ENCODE data around the gene CDH26.

CDH26 gene

DNA sequence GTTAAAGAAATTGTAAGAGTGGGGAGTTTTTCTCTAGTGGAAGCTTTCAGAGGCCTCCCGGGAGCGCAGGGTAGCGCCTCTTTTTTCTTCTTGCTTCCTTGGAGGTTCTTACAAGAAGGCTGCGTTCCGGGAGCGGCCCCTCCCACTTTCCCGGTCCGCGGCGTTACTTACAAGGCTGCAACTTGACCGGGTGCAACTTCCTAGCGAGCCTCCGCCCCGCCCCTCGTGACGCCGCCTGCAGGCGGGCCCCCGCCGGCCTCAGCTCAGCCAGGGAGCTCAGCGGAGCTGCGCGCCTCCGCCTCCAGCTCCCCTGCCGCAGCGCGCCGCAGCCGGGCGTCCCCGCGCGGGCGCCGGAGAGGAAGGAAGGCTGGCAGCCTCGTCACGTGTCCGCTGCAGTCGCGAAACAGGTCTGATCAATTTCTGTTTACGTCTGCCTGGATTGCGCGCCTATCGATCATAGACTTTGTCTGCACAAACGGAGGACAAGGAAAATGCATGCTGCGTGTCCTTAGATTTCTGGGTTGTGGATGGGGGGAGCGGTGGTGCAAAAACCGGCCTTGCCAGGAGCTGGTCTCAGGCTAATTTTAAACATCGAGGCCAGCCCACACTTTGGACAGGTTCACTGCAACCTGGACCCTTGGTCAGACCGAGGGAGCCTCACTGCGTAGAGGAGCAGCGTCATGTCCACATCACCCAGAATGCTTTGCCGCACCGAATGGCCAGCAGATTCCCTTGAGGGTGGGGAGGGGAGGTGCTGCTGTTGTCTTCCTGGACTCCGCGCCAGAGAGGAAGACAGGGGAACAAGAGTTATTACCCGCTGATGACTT lies 17.9 kb upstream of the CDH26 start, which contains the start of the genes FAM217B and PPP1R3D:
TSS of gene FAM217B (plus strand) at position 261 of the 827 bp plus-strand sequence. CDS start 3,555 bp downstream, outside the sequence.
TSS of gene PPP1R3D (minus strand) at position 177 of the 827 bp plus-strand sequence. CDS start 374 bp downstream, outside the sequence.
- Histone ChIP-seq H4K20me1 (peaks cover 43% of the 10 kb centered on the region), H3K4me3 (peak within 1 kb of the TSS; percentile 85), H3K4me1 (peaks cover 48% of the 10 kb centered on the region), H3K4me2 (peak within 1 kb of the TSS; percentile 81), H3K27ac (peak within 1 kb of the TSS; percentile 80), H3K36me3 (peaks cover 31% of the 10 kb centered on the region), H3K9ac (peak within 1 kb of the TSS; percentile 84), H3K27me3 (no peaks in the 10 kb centered on the region), H3K9me3 (no peaks in the 10 kb centered on the region)
- no peak for TF ChIP-seq Cebpa-rat (IDR thresholded peaks at IDR 0.05)

DNA sequence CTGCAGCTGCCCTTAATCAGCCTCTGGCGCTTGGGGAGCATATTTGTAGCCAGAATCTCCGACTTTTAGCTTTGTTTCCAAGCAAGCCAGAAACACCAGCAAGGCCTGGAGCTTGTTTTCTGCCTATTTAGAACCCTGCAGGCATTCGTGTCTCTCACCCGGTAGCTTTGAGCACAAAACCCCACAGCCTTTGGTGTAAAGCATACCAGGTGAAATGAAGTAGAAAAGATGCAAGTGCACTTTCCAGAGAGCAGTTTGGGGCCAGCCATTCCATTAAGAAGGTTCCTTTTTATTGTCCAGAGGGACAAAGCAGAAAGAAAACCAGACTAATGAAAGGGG lies 17.3 kb upstream of the CDH26 start:
- peak overlapping the region; percentile 80 for H3K27ac ChIP-seq
- no peaks in the 10 kb centered on the region for H3K9me3 ChIP-seq
- H3K4me1 ChIP-seq, result peaks cover 48% of the 10 kb centered on the region

GRCh38 chr20:59942245-59942644 lies 16.0 kb upstream of the CDH26 start:
- Histone ChIP-seq H3K27ac (no peak overlapping the region), H3K27me3 (no peaks in the 10 kb centered on the region), H3K9me3 (no peaks in the 10 kb centered on the region), H3K4me2 (peak overlapping the region; percentile 81), H3K36me3 (peaks cover 29% of the 10 kb centered on the region), H3K4me1 (peaks cover 36% of the 10 kb centered on the region), H3K9ac (no peak overlapping the region), H4K20me1 (peaks cover 24% of the 10 kb centered on the region; the same call in 1 of the 2 replicates), H3K4me3 (no peak overlapping the region)
- TF ChIP-seq Cebpa-rat (IDR thresholded peaks at IDR 0.05), result no peak

More for the DNA sequence above, 17.3 kb upstream of the CDH26 start:
- Histone ChIP-seq H3K9ac (peak overlapping the region; percentile 84), H3K36me3 (peaks cover 30% of the 10 kb centered on the region), H4K20me1 (peaks cover 37% of the 10 kb centered on the region; the same call in 1 of the 2 replicates), H3K4me2 (peak overlapping the region; percentile 81), H3K4me3 (peak overlapping the region; percentile 85), H3K27me3 (no peaks in the 10 kb centered on the region)
- no peak for TF ChIP-seq Cebpa-rat (IDR thresholded peaks at IDR 0.05)

GRCh38 chr20:59944726-59945125 lies 13.5 kb upstream of the CDH26 start:
- Histone ChIP-seq H3K9ac (no peak overlapping the region), H3K27me3 (no peaks in the 10 kb centered on the region), H3K36me3 (peaks cover 29% of the 10 kb centered on the region), H4K20me1 (no peaks in the 10 kb centered on the region), H3K4me2 (no peak overlapping the region), H3K9me3 (no peaks in the 10 kb centered on the region), H3K27ac (no peak overlapping the region), H3K4me1 (peaks cover 19% of the 10 kb centered on the region), H3K4me3 (no peak overlapping the region)
- TF ChIP-seq Cebpa-rat (IDR thresholded peaks at IDR 0.05), result no peak

DNA sequence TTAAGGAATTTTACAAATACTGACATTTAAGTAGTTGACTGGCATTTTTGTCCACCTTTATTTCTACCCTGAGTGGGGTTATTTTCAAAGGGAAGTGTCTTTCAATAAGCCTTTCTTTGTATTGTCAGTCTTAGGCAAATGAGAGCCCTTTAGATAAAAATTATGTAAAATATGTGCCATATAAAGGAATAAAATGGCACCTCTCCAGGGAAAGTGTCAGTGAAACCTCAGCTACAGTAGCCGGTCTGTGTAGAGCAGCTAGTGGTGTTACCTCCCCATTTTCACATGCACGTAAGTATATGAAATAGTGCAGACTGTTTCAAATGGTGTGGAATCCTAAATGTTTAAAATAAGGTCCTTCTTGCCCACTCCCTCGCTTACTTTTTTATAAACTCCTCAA lies 13.0 kb upstream of the CDH26 start:
- Histone ChIP-seq H3K9ac (no peak overlapping the region), H3K9me3 (no peaks in the 10 kb centered on the region), H3K4me2 (no peak overlapping the region), H3K36me3 (peaks cover 29% of the 10 kb centered on the region), H3K4me3 (no peak overlapping the region), H3K27ac (no peak overlapping the region), H3K27me3 (no peaks in the 10 kb centered on the region), H3K4me1 (peaks cover 19% of the 10 kb centered on the region), H4K20me1 (no peaks in the 10 kb centered on the region)
- no peak for TF ChIP-seq Cebpa-rat (IDR thresholded peaks at IDR 0.05)

DNA sequence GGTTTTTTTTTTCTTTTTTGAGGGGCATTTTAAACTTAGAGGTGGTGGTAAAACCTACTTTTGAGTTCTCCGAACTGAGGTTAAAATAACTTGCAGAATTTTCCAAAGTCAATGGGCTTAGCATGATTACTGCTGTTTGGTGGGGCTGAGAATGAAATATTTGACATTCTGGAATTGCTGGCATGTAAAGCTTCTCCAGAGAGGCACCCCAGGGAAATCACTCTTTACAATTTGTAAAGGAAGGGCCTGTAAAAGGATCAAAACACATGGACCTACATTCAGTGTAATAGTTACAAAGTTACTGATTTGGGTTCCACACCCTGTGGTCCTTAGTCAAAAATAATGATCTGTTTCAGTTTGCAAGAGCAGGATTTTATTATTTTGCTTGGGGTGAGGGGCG lies 12.5 kb upstream of the CDH26 start:
- Histone ChIP-seq H3K4me2 (no peak overlapping the region), H3K4me3 (no peak overlapping the region), H3K27me3 (no peaks in the 10 kb centered on the region), H3K9me3 (no peaks in the 10 kb centered on the region), H3K4me1 (peaks cover 19% of the 10 kb centered on the region), H3K9ac (no peak overlapping the region), H3K27ac (no peak overlapping the region), H3K36me3 (peaks cover 29% of the 10 kb centered on the region), H4K20me1 (no peaks in the 10 kb centered on the region)
- no peak for TF ChIP-seq Cebpa-rat (IDR thresholded peaks at IDR 0.05)

GRCh38 chr20:59947376-59947775 lies 10.8 kb upstream of the CDH26 start:
- no peak overlapping the region for H3K27ac ChIP-seq
- peaks cover 7% of the 10 kb centered on the region for H3K4me1 ChIP-seq
- no peak for TF ChIP-seq Cebpa-rat (IDR thresholded peaks at IDR 0.05)
- H3K27me3 ChIP-seq, result no peaks in the 10 kb centered on the region
- no peak overlapping the region for H3K9ac ChIP-seq
- H3K4me2 ChIP-seq, result no peak overlapping the region
- H3K36me3 ChIP-seq, result peaks cover 29% of the 10 kb centered on the region
- no peaks in the 10 kb centered on the region for H3K9me3 ChIP-seq
- H4K20me1 ChIP-seq, result no peaks in the 10 kb centered on the region
- H3K4me3 ChIP-seq, result no peak overlapping the region

DNA sequence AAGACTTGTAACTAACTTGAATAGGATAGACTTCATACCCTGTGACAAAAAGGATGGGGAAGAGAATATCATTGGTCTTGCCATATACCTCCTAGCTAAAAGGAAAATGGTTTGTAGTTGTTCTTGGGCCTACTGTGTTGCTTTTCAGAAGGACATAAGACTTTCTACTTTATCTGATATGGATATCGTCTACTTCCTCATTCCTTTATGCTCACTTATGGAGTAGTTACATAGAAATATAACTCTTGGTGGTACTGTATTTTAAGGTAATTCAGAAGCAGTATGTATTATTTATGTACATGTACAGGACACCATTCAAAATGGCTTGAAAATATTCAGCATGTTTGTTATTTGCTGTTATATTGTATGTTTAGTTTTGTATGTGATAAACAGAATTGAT lies 10.0 kb upstream of the CDH26 start:
- no peaks in the 10 kb centered on the region for H4K20me1 ChIP-seq
- no peak overlapping the region for H3K4me2 ChIP-seq
- H3K9ac ChIP-seq, result no peak overlapping the region
- no peaks in the 10 kb centered on the region for H3K9me3 ChIP-seq
- no peaks in the 10 kb centered on the region for H3K27me3 ChIP-seq
- peaks cover 22% of the 10 kb centered on the region for H3K36me3 ChIP-seq
- H3K27ac ChIP-seq, result no peak overlapping the region
- H3K4me3 ChIP-seq, result no peak overlapping the region
- no peak for TF ChIP-seq Cebpa-rat (IDR thresholded peaks at IDR 0.05)
- peaks cover 7% of the 10 kb centered on the region for H3K4me1 ChIP-seq

DNA sequence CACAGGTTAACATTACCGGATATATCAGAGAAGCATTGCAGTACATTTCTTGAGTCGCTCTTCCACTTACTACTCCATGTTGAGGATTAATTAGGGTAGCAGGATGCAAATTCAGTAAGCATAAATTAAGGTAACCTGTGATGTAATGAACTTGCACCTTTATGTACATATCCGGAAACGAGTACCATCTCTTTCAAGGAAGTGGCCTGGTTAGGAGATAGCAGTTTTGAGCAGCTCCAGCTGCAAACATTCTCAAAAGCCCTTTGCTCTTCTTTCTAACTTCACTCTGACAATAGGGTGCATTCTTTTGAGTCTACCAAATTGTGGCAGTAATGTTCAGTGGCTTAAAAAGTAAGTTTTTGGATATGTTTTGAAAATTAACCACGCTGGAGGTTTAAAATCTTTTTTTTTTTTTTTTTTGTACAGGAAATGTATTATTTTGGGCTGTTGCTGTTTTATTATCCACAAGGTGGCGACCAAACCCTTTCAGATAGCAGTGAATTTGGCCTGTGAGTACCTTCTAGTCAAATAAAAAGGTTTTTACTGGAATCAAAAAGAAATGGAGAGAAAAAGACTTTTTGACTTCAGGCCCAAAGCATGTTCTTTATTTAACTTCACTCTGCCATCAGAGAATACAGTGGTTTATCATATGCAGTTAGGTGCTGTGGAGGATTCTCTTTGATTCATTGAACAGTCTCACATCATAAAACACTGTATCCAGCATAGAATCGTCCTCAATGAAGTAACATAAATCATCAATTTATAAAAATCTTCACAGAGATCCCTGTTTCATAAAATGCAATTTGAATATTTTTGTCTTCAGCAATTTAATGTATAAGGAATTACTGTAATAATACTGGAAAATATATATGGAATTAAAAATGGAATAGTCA lies 9.1 kb upstream of the CDH26 start:
- peaks cover 7% of the 10 kb centered on the region for H3K4me1 ChIP-seq
- H3K27me3 ChIP-seq, result no peaks in the 10 kb centered on the region
- TF ChIP-seq Cebpa-rat (IDR thresholded peaks at IDR 0.05), result no peak
- H3K4me2 ChIP-seq, result peak overlapping the region; percentile 41
- no peak overlapping the region for H3K4me3 ChIP-seq
- no peaks in the 10 kb centered on the region for H4K20me1 ChIP-seq
- no peaks in the 10 kb centered on the region for H3K9me3 ChIP-seq
- no peak overlapping the region for H3K9ac ChIP-seq
- H3K27ac ChIP-seq, result no peak overlapping the region
- peaks cover 18% of the 10 kb centered on the region for H3K36me3 ChIP-seq

- Histone ChIP-seq H3K4me2 (no peak overlapping the region), H3K27me3 (no peaks in the 10 kb centered on the region), H3K36me3 (peaks cover 9% of the 10 kb centered on the region), H3K27ac (no peak overlapping the region), H4K20me1 (no peaks in the 10 kb centered on the region), H3K9me3 (no peaks in the 10 kb centered on the region), H3K4me1 (peaks cover 7% of the 10 kb centered on the region), H3K4me3 (no peak overlapping the region), H3K9ac (no peak overlapping the region)
- no peak for TF ChIP-seq Cebpa-rat (IDR thresholded peaks at IDR 0.05)
Observed at GRCh38 chr20:59949911-59950310, 8.3 kb upstream of the CDH26 start.

Measured in BLaER1 (cell line).